Parathyroid adenoma (tissue), 2 donors: ENCODE data around the gene PCYT2.
A peak's percentile ranks its signal among the peaks of the same experiment; 100 is the strongest.

Experiments used
- H2AFZ ChIP-seq: fragments of 300-600 bp; sonication (generic); one replicate; pipeline ENCODE4 v1.7.0; 2017; ENCODE audit warnings: antibody characterized with exemption, mild to moderate bottlenecking
- H3K27ac ChIP-seq: fragments of 300-600 bp; sonication (generic); one replicate; pipeline ENCODE4 v1.7.0; 2017
- H3K27me3 ChIP-seq: fragments of 300-600 bp; sonication (generic); one replicate; pipeline ENCODE4 v1.7.0; 2017; ENCODE audit warnings: low read length; ENCODE audit not compliant: control insufficient read depth, insufficient read depth
- H3K36me3 ChIP-seq: fragments of 300-600 bp; sonication (generic); one replicate; pipeline ENCODE4 v1.7.0; 2017; ENCODE audit warnings: low read length; ENCODE audit not compliant: control insufficient read depth, insufficient read depth
- H3K4me1 ChIP-seq: fragments of 300-600 bp; sonication (generic); one replicate; pipeline ENCODE4 v1.7.0; 2017; ENCODE audit warnings: control low read depth
- H3K4me2 ChIP-seq: fragments of 300-600 bp; sonication (generic); one replicate; pipeline ENCODE4 v1.7.0; 2017; ENCODE audit warnings: low read length
- H3K4me3 ChIP-seq: fragments of 300-600 bp; sonication (generic); one replicate; pipeline ENCODE4 v1.7.0; 2017; ENCODE audit warnings: low read depth, low read length
- H3K79me2 ChIP-seq: fragments of 300-600 bp; sonication (generic); one replicate; pipeline ENCODE4 v1.7.0; 2017; ENCODE audit warnings: control low read depth
- H3K9ac ChIP-seq: fragments of 300-600 bp; sonication (generic); one replicate; pipeline ENCODE4 v1.7.0; 2017; ENCODE audit warnings: mild to moderate bottlenecking
- H3K9me3 ChIP-seq: fragments of 300-600 bp; sonication (generic); one replicate; pipeline ENCODE4 v1.7.0; 2017; ENCODE audit warnings: low read length; ENCODE audit not compliant: control insufficient read depth
- CTCF ChIP-seq: fragments of 300-600 bp; sonication (generic); IDR thresholded peaks from one replicate; pipeline ENCODE4 v1.7.0; 2017; ENCODE audit warnings: antibody characterized with exemption, mild to moderate bottlenecking
- donor health status: primary hyperparathyroidism.

Gene PCYT2

GRCh38 chr17:81878294-81878693, 32.9 kb downstream of the PCYT2 start:
- H3K4me2 ChIP-seq, result no peak overlapping the region
- no peaks in the 10 kb centered on the region for H3K36me3 ChIP-seq
- H3K4me3 ChIP-seq, result no peak overlapping the region
- no peaks in the 10 kb centered on the region for H3K4me1 ChIP-seq
- no peak overlapping the region for H3K9ac ChIP-seq
- H2AFZ ChIP-seq, result no peak overlapping the region
- no peaks in the 10 kb centered on the region for H3K9me3 ChIP-seq
- TF ChIP-seq CTCF, result no peak
- H3K79me2 ChIP-seq, result no peaks in the 10 kb centered on the region
- H3K27ac ChIP-seq, result no peak overlapping the region
- H3K27me3 ChIP-seq, result no peaks in the 10 kb centered on the region

GRCh38 chr17:81877569-81877968, 33.6 kb downstream of the PCYT2 start:
- no peak for TF ChIP-seq CTCF
- H3K36me3 ChIP-seq, result no peaks in the 10 kb centered on the region
- no peak overlapping the region for H3K27ac ChIP-seq

GRCh38 chr17:81871387-81872230, 39.6 kb downstream of the PCYT2 start:
- H3K79me2 ChIP-seq, result peaks cover 13% of the 10 kb centered on the region
- H3K4me3 ChIP-seq, result peak overlapping the region; percentile 91
- peak overlapping the region; percentile 96 for H3K27ac ChIP-seq
- peak overlapping the region; percentile 97 for H2AFZ ChIP-seq
- peak; percentile 47 for TF ChIP-seq CTCF
- no peaks in the 10 kb centered on the region for H3K9me3 ChIP-seq
- H3K4me1 ChIP-seq, result peaks cover 12% of the 10 kb centered on the region
- peak overlapping the region; percentile 99 for H3K9ac ChIP-seq
- H3K27me3 ChIP-seq, result no peaks in the 10 kb centered on the region
- no peaks in the 10 kb centered on the region for H3K36me3 ChIP-seq
- peak overlapping the region; percentile 99 for H3K4me2 ChIP-seq

More at GRCh38 chr17:81877569-81877968, 33.6 kb downstream of the PCYT2 start:
- Histone ChIP-seq H3K9ac (no peak overlapping the region), H2AFZ (no peak overlapping the region), H3K4me3 (no peak overlapping the region), H3K4me2 (no peak overlapping the region), H3K4me1 (peaks cover under 1% of the 10 kb centered on the region), H3K27me3 (no peaks in the 10 kb centered on the region), H3K9me3 (no peaks in the 10 kb centered on the region), H3K79me2 (no peaks in the 10 kb centered on the region)

GRCh38 chr17:81870981-81871386, 40.2 kb downstream of the PCYT2 start, which contains the start of gene ARHGDIA:
TSS of gene ARHGDIA (minus strand) at chr17:81871337. CDS start at chr17:81869930, 1,407 bp downstream.
- Histone ChIP-seq H3K36me3 (no peaks in the 10 kb centered on the region), H3K9me3 (no peaks in the 10 kb centered on the region), H3K4me2 (peak within 1 kb of the TSS; percentile 99), H3K27me3 (no peaks in the 10 kb centered on the region), H3K9ac (peak within 1 kb of the TSS; percentile 99), H3K4me1 (peaks cover 16% of the 10 kb centered on the region), H3K27ac (peak within 1 kb of the TSS; percentile 96), H3K79me2 (peaks cover 18% of the 10 kb centered on the region), H2AFZ (peak within 1 kb of the TSS; percentile 97), H3K4me3 (peak within 1 kb of the TSS; percentile 91)
- no peak for TF ChIP-seq CTCF
